GM12892 (cell line): ENCODE results near the gene ITPA.

Experiments
- POLR2A ChIP-seq: IDR thresholded peaks from 2 replicates; pipeline ENCODE4 v1.6.1; 2011; ENCODE audit warnings: low read depth, low read length, control low read depth
- POLR2AphosphoS5 ChIP-seq: IDR thresholded peaks from 2 replicates; pipeline ENCODE4 v1.6.1; 2011; ENCODE audit warnings: low read depth, low read length, control low read depth

DNA sequence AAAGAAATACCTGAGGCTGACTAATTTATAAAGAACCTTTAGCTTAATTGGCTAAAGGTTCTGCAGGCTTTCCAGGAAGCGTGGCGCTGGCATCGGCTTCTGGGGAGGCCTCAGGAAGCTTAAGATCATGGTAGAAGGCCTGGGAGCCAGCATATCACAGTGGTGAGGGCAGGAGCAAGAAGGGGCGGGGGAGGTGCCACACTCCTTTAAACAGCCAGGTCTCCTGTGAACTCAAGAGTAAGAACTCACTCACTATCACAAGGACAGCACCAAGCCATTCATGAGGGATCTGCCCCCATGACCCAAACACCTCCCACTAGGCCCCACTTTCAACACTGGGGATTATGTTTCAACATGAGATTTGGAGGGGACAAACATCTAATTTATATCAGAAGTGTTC lies 64.1 kb downstream of the ITPA start:
- no peak for TF ChIP-seq POLR2A
- no peak for TF ChIP-seq POLR2AphosphoS5
